Measurements from ENCODE around the gene GINS3.

GINS3 gene

DNA sequence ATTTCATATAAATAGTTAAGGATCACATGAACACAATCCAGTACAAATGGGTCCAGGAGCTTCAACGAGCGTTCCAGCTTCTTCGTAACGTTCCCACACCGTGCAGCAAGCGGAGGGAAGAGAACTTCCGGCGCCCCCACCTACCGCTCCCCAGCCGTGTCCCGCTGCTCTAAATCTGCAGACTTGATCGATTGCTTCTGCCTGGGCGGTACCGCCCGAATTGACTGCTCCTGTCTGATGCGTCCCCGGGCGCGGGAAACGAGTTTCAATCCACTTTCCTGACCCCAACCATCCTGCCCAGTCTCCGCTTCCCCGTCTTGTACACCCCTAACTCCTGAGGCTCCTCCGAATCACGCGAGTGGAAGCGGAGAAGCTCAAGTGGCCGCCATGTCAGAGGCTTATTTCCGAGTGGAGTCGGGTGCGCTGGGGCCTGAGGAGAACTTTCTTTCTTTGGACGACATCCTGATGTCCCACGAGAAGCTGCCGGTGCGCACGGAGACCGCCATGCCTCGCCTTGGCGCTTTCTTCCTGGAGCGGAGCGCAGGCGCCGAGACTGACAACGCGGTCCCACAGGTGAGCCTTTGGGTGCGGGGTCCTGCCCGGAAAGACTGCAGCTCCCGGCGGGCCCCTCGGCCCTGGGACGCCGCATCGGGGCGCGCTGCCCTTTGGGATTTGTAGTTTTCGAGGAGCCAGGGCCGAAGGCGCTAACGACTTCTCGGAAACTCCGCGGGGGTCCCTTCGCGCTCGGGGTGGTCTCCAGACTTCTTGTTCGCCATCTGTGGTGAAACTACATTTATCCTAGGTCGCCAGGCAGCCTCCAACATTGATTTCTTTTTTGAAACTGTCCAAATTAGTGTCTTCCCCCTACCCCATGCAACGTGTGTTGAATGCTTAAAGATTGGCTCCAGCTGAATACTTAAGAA lies at the start of gene GINS3:
Gene GINS3, plus strand, starts transcription at position 257 of the 923 bp plus-strand sequence. Its CDS starts 131 bp downstream, at position 388.
- Histone ChIP-seq H3K4me1 (ENCODE audit: insufficient read depth, low read length) (no peaks in the 10 kb centered on the region), H3K9ac (ENCODE audit: low read depth, low read length) (peak within 1 kb of the TSS; percentile 97), H3K9me3 (ENCODE audit: control insufficient read depth, insufficient read depth, low read length) (no peaks in the 10 kb centered on the region), H3K36me3 (ENCODE audit: insufficient read depth, low read length) (no peaks in the 10 kb centered on the region)

DNA sequence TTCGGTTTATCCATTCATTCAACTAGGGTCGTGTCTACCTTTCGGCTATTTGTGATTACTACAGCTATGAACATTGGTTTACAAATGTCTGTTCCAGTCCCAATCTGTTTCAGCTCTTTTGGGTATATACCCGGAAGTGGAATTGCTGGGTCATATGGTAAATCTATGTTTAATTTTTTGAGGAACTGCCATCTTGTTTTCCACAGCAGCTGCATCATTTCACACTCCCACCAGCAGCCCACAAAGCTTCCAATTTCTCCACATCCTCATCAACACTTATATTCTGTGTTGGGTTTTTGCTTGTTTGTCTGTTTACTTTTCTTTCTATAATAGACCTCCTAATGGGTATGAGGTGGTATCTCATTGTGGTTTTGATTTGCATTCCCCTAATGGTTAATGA lies 48.7 kb upstream of the GINS3 start:
- Histone ChIP-seq H3K9ac (ENCODE audit: low read depth, low read length) (no peak overlapping the region), H3K4me1 (ENCODE audit: insufficient read depth, low read length) (0 out of 2 replicates have a peak, but pooled peaks cover 4% of the 10 kb centered on the region), H3K9me3 (ENCODE audit: control insufficient read depth, insufficient read depth, low read length) (no peaks in the 10 kb centered on the region), H3K36me3 (ENCODE audit: insufficient read depth, low read length) (no peaks in the 10 kb centered on the region)

DNA sequence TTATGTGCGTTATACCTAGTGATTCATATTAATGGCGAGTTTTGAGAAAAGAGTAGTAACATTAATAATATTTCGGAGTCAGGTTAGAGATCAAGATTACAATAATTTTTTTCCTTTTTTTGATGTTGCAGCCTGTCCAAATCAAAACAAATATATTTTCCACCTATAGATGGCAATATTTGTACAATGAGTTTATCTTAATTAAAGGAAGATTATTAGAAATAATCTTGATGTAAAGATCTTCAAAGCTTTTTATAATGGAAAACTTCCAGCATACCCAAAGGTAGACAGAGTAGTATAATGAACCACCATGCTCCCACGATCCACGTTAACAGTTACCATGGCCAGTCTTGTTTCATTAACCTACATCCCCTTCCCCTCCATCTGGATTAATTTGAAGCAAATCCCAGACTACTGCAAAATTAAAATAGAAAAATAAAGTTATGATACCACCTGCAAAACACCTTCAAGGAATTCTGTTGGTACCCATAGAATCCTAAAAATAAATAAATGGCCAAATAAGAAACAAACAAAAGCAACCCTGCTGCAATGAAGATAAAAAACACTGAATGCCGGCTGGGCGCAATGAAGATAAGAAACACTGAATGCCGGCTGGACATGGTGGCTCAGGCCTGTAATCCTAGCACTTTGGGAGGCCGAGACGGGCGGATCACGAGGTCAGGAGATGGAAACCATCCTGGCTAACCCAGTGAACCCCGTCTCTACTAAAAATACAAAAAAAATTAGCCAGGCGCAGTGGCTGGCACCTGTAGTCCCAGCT lies 46.5 kb upstream of the GINS3 start:
- Histone ChIP-seq H3K9ac (ENCODE audit: low read depth, low read length) (no peak overlapping the region), H3K36me3 (ENCODE audit: insufficient read depth, low read length) (no peaks in the 10 kb centered on the region), H3K9me3 (ENCODE audit: control insufficient read depth, insufficient read depth, low read length) (no peaks in the 10 kb centered on the region), H3K4me1 (ENCODE audit: insufficient read depth, low read length) (no peaks in the 10 kb centered on the region)

DNA sequence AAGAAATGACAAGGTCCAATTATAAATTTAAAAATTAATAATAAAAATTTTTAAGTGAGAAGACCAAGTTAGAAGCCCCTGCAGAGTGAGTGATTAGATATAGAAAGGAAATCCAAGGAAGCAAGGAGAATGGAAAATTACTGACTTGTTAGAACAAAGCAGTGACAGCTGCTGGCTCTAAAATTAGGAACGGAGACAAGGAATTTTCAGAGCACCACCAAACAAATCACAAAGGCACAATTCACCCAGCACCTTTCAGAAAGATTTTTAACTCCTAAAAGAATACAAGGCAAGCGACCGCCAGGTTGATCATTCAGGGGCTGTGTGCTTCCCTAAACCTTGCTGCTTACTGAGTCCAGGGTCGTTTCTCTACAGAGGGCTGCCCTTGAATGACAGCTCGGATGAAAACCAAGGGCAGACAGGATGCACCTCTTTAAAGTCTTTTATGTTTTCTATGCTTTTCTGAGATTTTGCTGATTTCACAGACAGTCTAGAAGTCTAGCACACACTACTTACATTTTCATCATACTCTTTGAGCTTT lies 45.4 kb upstream of the GINS3 start:
- H3K9ac ChIP-seq (ENCODE audit: low read depth, low read length) = no peak overlapping the region
- no peaks in the 10 kb centered on the region for H3K9me3 ChIP-seq (ENCODE audit: control insufficient read depth, insufficient read depth, low read length)
- no peaks in the 10 kb centered on the region for H3K4me1 ChIP-seq (ENCODE audit: insufficient read depth, low read length)
- H3K36me3 ChIP-seq (ENCODE audit: insufficient read depth, low read length) = no peaks in the 10 kb centered on the region

DNA sequence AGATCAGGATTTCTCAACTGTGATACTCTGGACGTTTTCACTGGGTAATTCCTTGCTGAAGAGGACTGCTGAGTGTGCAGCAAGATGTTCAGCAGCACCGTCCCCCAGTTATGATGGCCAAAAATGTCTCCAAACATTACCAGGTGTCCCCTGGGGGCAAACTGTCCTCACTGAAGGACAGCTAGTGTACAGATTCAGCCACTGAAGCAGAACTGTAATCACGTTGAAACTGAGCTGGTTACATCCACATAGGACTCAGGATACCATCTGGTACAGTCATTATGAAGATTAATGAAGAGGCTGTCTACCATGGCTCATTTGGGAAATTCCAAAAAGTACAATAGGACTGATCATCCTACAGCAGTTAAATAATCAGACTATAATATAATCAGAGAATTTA lies 43.3 kb upstream of the GINS3 start:
- no peaks in the 10 kb centered on the region for H3K4me1 ChIP-seq (ENCODE audit: insufficient read depth, low read length)
- H3K9me3 ChIP-seq (ENCODE audit: control insufficient read depth, insufficient read depth, low read length) = no peaks in the 10 kb centered on the region
- no peaks in the 10 kb centered on the region for H3K36me3 ChIP-seq (ENCODE audit: insufficient read depth, low read length)
- no peak overlapping the region for H3K9ac ChIP-seq (ENCODE audit: low read depth, low read length)

DNA sequence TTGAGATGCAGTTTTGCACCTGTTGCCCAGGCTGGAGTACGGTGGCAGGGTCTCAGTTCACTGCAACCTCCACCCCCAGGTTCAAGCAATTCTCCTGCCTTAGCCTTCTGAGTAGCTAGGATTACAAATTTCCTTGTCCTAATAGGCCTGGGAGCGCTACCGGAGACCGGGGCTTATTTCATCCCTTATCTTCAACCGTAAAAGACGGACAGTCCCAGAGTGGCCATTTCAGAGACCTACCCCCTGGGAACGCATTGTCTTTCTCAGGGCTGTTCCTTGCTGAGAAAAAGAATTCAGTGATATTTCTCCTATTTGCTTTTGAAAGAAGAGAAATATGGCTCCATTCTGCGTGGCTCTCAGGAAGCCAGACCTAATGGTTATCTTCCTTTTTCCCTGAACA lies 39.6 kb upstream of the GINS3 start:
- H3K9ac ChIP-seq (ENCODE audit: low read depth, low read length) = no peak overlapping the region
- H3K9me3 ChIP-seq (ENCODE audit: control insufficient read depth, insufficient read depth, low read length) = no peaks in the 10 kb centered on the region
- H3K4me1 ChIP-seq (ENCODE audit: insufficient read depth, low read length) = no peaks in the 10 kb centered on the region
- no peaks in the 10 kb centered on the region for H3K36me3 ChIP-seq (ENCODE audit: insufficient read depth, low read length)

DNA sequence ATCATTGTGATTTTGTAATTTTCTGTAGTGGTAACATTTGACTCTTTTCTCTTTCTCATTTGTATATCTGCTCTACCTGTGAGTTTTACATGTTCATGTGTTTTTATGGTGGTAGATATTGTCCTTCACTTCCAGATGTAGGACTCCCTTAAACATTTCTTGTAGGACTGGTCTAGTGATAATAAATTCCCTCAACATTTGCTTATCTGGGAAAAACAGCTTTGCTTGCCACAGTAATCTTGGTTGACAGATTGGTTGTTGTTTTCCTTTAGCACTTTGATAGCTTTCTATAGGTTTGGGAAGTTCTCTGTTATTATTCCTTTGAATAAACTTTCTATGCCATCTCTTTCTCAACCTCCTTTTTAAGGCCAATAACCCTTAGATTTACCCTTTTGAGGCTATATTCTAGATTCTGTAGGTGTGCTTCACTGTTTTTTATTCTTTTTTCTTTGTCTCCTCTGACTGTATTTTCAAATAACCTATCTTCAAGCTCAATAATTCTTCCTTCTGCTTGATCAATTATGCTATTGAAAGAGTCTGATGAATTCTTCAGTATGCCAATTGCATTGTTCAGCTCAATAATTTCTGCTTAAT lies 32.1 kb upstream of the GINS3 start:
- Histone ChIP-seq H3K36me3 (ENCODE audit: insufficient read depth, low read length) (no peaks in the 10 kb centered on the region), H3K4me1 (ENCODE audit: insufficient read depth, low read length) (no peaks in the 10 kb centered on the region), H3K9ac (ENCODE audit: low read depth, low read length) (no peak overlapping the region), H3K9me3 (ENCODE audit: control insufficient read depth, insufficient read depth, low read length) (no peaks in the 10 kb centered on the region; the same call in 1 of the 2 replicates)

DNA sequence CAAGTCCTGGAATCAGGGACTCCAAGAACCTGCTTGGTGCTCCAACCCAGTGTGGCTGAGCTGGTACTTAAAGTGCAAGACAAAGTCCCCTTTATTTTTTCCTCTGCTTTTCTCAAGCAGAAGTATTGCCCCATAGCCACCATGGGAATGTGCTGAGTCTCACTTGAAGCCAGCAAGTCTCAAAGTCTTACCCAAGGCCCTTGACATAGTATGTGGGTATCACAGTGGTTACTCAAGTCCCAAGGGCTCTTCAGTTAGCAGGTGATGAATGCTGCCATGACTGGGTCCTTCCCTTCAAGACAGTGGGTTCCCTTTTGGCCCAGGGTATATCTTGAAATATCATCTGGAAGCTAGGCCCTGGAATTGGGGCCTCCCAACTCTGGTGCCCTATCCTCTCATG lies 30.5 kb upstream of the GINS3 start:
- Histone ChIP-seq H3K36me3 (ENCODE audit: insufficient read depth, low read length) (no peaks in the 10 kb centered on the region), H3K4me1 (ENCODE audit: insufficient read depth, low read length) (no peaks in the 10 kb centered on the region), H3K9ac (ENCODE audit: low read depth, low read length) (no peak overlapping the region), H3K9me3 (ENCODE audit: control insufficient read depth, insufficient read depth, low read length) (no peaks in the 10 kb centered on the region; the same call in 1 of the 2 replicates)

DNA sequence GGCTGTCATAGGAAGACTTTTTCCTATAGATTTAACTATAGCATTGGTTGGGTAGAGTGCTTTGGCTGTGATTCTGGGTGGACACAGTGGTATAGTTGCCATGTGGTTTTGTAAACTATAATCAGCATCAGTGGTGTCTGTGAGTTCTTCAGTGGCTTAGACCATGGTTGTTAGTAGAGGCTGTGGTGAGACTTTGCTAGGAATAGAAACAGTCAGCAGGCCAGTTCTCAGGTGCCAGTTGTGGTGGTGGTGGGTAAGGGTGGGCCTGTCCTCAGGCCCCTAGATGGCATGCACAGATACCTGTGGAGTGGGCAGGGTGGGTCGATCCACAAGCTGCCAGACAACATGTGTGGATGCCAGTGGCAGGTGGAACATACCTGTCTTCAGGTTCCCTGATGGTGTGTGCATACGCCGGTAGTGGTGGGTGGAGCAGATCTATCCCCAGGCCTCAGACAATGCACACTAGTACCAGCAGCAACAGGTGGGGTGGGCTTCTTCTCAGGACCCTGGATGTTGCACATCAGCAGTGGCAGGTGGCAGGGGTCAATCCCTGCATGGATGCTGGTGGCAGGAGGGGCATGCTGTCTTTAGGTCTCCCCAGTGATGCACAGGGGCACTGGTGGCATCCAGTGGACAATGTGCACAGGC lies 28.4 kb upstream of the GINS3 start:
- H3K9ac ChIP-seq (ENCODE audit: low read depth, low read length) = no peak overlapping the region
- no peaks in the 10 kb centered on the region for H3K4me1 ChIP-seq (ENCODE audit: insufficient read depth, low read length)
- H3K36me3 ChIP-seq (ENCODE audit: insufficient read depth, low read length) = no peaks in the 10 kb centered on the region
- H3K9me3 ChIP-seq (ENCODE audit: control insufficient read depth, insufficient read depth, low read length) = no peaks in the 10 kb centered on the region; the same call in 1 of the 2 replicates

DNA sequence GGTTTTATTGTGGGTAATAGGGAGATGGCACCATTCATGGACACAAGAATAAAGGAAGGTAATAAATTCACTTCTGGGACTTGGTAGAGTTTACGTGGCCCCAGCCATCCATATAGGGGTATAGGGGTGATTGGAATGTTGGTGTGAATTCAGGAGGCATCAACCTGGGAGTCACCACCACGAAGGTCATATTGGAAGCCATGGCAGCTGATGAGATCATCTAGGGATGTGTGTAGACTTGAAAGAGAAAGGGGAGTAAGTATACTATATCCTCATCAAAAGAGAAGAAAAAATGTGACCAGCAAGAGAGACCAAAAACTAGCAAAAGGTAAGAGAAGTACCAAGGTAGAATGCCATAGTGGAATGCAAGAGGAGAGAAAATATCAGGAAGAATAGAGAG lies 26.6 kb upstream of the GINS3 start:
- Histone ChIP-seq H3K4me1 (ENCODE audit: insufficient read depth, low read length) (no peaks in the 10 kb centered on the region), H3K9ac (ENCODE audit: low read depth, low read length) (no peak overlapping the region), H3K9me3 (ENCODE audit: control insufficient read depth, insufficient read depth, low read length) (no peaks in the 10 kb centered on the region; the same call in 1 of the 2 replicates), H3K36me3 (ENCODE audit: insufficient read depth, low read length) (no peaks in the 10 kb centered on the region)

DNA sequence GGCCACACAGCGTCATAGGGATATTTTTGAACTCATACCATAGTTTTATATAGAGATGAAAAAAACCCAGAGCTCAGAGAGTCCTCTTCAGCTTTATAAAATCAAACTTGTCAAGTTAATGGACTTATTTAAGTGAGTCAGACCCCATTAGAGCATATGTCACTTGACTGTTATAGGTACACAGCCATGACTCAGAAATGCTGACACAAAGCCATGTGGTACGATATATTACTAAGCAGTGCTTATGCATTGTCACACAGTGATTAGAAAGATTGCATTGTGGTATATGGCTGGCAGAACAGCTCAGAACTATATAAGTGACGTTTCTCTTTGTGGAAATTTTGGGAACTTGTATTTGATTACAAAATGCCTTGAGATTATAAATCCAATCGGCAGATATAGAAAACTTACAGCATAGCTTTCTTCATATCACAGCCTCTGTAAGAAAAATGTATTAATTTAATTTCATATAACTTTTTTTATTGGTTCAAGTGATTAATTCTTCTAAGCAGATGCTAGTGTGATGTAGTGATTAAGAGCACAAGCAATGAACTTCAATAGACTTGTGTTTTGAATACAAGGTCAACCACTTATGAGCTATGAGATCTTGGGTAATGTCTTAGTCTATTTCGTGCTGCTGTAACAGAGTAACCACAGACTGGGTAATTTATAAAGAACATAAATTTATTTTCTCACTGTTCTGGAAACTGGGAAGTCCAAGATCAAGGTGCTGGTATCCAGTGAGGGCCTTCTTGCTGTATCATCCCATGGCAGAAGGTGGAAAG lies 25.8 kb upstream of the GINS3 start:
- no peaks in the 10 kb centered on the region for H3K9me3 ChIP-seq (ENCODE audit: control insufficient read depth, insufficient read depth, low read length)
- H3K9ac ChIP-seq (ENCODE audit: low read depth, low read length) = no peak overlapping the region
- no peaks in the 10 kb centered on the region for H3K4me1 ChIP-seq (ENCODE audit: insufficient read depth, low read length)
- H3K36me3 ChIP-seq (ENCODE audit: insufficient read depth, low read length) = no peaks in the 10 kb centered on the region

DNA sequence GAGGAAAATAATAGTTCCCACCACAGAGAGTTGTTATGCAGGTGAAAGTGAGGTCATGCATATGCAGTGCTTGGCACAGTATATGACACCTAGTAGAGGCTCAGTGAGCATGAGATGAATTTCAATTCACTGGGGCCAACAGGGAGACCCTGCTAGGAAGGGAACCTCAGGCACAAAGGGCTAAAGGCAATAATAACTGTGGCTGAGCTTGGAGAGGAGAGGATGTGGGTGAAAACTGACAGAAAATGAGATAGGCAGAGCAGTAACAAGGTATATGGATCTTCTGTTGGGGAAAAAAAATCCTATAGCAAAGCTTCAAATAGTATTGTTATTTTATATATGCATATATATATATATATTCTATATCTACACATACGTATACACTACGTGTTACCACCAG lies 25.0 kb upstream of the GINS3 start:
- H3K4me1 ChIP-seq (ENCODE audit: insufficient read depth, low read length) = no peaks in the 10 kb centered on the region
- H3K36me3 ChIP-seq (ENCODE audit: insufficient read depth, low read length) = no peaks in the 10 kb centered on the region

DNA sequence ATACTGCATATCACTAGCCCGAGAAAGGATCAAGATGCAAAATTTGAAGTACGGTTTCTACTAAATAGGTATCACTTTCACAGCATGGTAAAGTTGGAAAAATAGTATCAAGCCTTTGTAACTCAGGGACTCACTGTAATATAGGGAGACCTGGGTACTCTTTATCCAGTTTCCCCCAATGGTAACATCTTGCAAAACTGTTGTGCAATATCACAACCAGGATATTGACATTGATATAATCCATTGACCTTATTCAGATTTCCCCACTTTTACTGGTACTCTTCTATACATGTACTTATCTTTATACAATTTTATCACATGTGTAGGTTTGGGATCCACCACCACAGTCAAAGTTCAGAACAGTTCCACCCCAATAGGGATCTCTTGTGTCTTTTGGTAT lies 20.4 kb upstream of the GINS3 start:
- H3K36me3 ChIP-seq (ENCODE audit: insufficient read depth, low read length) = no peaks in the 10 kb centered on the region
- no peaks in the 10 kb centered on the region for H3K4me1 ChIP-seq (ENCODE audit: insufficient read depth, low read length)
- no peak overlapping the region for H3K9ac ChIP-seq (ENCODE audit: low read depth, low read length)
- no peaks in the 10 kb centered on the region for H3K9me3 ChIP-seq (ENCODE audit: control insufficient read depth, insufficient read depth, low read length)

More for the DNA sequence above, 25.0 kb upstream of the GINS3 start:
- H3K9ac ChIP-seq (ENCODE audit: low read depth, low read length) = no peak overlapping the region
- H3K9me3 ChIP-seq (ENCODE audit: control insufficient read depth, insufficient read depth, low read length) = no peaks in the 10 kb centered on the region

All from ES-I3 (cell line).